ENCODE measurements around the gene STOML1.

- TF ChIP-seq GATA2 (IDR thresholded peaks at IDR 0.05; ENCODE audit: low read depth, low read length) (no peak), GATA3 (IDR thresholded peaks at IDR 0.05; ENCODE audit: low read depth, low read length) (no peak)
These were observed 19.0 kb downstream of the STOML1 start for GRCh38 chr15:73972984-73973682.

Measured in SH-SY5Y (cell line).